ENCODE data around the gene SLC11A1.

SLC11A1 gene

GRCh38 chr2:218427741-218428140 is 45.7 kb downstream of the SLC11A1 start:
- no peak for TF ChIP-seq CTCF (IDR thresholded peaks at IDR 0.05; ENCODE audit: insufficient read depth, low read depth, low read length, missing control alignments)
- H3K4me3 ChIP-seq (ENCODE audit: low read depth, low read length), result no peak overlapping the region
- DNase-seq (ENCODE audit: low read depth), result no peak

- no peak overlapping the region for H3K4me3 ChIP-seq (ENCODE audit: low read depth, low read length)
- TF ChIP-seq CTCF (IDR thresholded peaks at IDR 0.05; ENCODE audit: insufficient read depth, low read depth, low read length, missing control alignments), result no peak
- DNase-seq (ENCODE audit: low read depth), result no peak
Measured at GRCh38 chr2:218428846-218429558, 46.9 kb downstream of the SLC11A1 start.

- TF ChIP-seq CTCF (IDR thresholded peaks at IDR 0.05; ENCODE audit: insufficient read depth, low read depth, low read length, missing control alignments), result no peak
Measured at GRCh38 chr2:218429911-218430692, 48.0 kb downstream of the SLC11A1 start.

GRCh38 chr2:218430721-218431120 is 48.6 kb downstream of the SLC11A1 start:
- no peak for DNase-seq (ENCODE audit: low read depth)
- no peak for TF ChIP-seq CTCF (IDR thresholded peaks at IDR 0.05; ENCODE audit: insufficient read depth, low read depth, low read length, missing control alignments)
- H3K4me3 ChIP-seq (ENCODE audit: low read depth, low read length), result no peak overlapping the region

More at GRCh38 chr2:218429911-218430692, 48.0 kb downstream of the SLC11A1 start:
- no peak overlapping the region for H3K4me3 ChIP-seq (ENCODE audit: low read depth, low read length)
- DNase-seq (ENCODE audit: low read depth), result no peak

- no peak for DNase-seq (ENCODE audit: low read depth)
- no peak for TF ChIP-seq CTCF (IDR thresholded peaks at IDR 0.05; ENCODE audit: insufficient read depth, low read depth, low read length, missing control alignments)
- no peak overlapping the region for H3K4me3 ChIP-seq (ENCODE audit: low read depth, low read length)
Measured at GRCh38 chr2:218431878-218432277, 49.8 kb downstream of the SLC11A1 start.

GRCh38 chr2:218432676-218433365 is 50.7 kb downstream of the SLC11A1 start:
- no peak for TF ChIP-seq CTCF (IDR thresholded peaks at IDR 0.05; ENCODE audit: insufficient read depth, low read depth, low read length, missing control alignments)
- no peak overlapping the region for H3K4me3 ChIP-seq (ENCODE audit: low read depth, low read length)
- no peak for DNase-seq (ENCODE audit: low read depth)
